WTC11 (cell line): ENCODE results near the gene RPL14. TPM values are rescaled to one million over a fixed set of nuclear protein-coding genes. Genes with fewer than 3 reads are reported as not detected.
A peak's percentile ranks its signal among the peaks of the same experiment; 100 is the strongest.

ENCODE experiments used
- ARID4B ChIP-seq: sonication (generic); formaldehyde crosslinking; IDR thresholded peaks from 2 replicates; pipeline ENCODE4 v1.8.0; 2023; ENCODE audit warnings: missing genetic modification reagents, mild to moderate bottlenecking, borderline replicate concordance
- ATF3 ChIP-seq: sonication (generic); formaldehyde crosslinking; conservative IDR thresholded peaks from 2 replicates; pipeline ENCODE4 v1.8.1; 2022; ENCODE audit warnings: mild to moderate bottlenecking, missing genetic modification reagents
- CDX4 ChIP-seq: fragments of 250-450 bp; sonication (Bioruptor Pico); IDR thresholded peaks from 2 replicates; pipeline ENCODE4 v1.9.0; 2021; ENCODE audit warnings: moderate library complexity, mild to moderate bottlenecking, inconsistent platforms, borderline replicate concordance
- CREB1 ChIP-seq: sonication (generic); formaldehyde crosslinking; IDR thresholded peaks from 2 replicates; pipeline ENCODE4 v1.8.0; 2023; ENCODE audit warnings: mild to moderate bottlenecking, missing genetic modification reagents
- E2F4 ChIP-seq: sonication (generic); formaldehyde crosslinking; IDR thresholded peaks from 2 replicates; pipeline ENCODE4 v1.8.1; 2022; ENCODE audit warnings: low read depth, mild to moderate bottlenecking, moderate library complexity, missing genetic modification reagents, borderline replicate concordance
- ESRRA ChIP-seq: sonication (generic); formaldehyde crosslinking; IDR thresholded peaks from 2 replicates; pipeline ENCODE4 v1.8.1; 2022; ENCODE audit warnings: mild to moderate bottlenecking, missing genetic modification reagents, borderline replicate concordance
- GRHL2 ChIP-seq: fragments of 250-450 bp; sonication (Bioruptor Pico); IDR thresholded peaks from 2 replicates; pipeline ENCODE4 v1.8.0; 2022; ENCODE audit warnings: mild to moderate bottlenecking, moderate library complexity; ENCODE audit not compliant: insufficient replicate concordance, severe bottlenecking
- GTF2I ChIP-seq: fragments of 250-450 bp; sonication (Bioruptor Pico); conservative IDR thresholded peaks from 2 replicates; pipeline ENCODE4 v1.4.0; 2021; ENCODE audit warnings: mild to moderate bottlenecking
- HMGA2 ChIP-seq: fragments of 250-450 bp; sonication (Bioruptor Pico); IDR thresholded peaks from 2 replicates; pipeline ENCODE4 v1.4.0; 2021; ENCODE audit warnings: mild to moderate bottlenecking, moderate library complexity
- OVOL2 ChIP-seq: fragments of 250-450 bp; sonication (Bioruptor Pico); IDR thresholded peaks from 2 replicates; pipeline ENCODE4 v1.9.0; 2021; ENCODE audit warnings: mild to moderate bottlenecking, borderline replicate concordance
- PRRX2 ChIP-seq: fragments of 250-450 bp; sonication (Bioruptor Pico); IDR thresholded peaks from 2 replicates; pipeline ENCODE4 v1.8.0; 2021; ENCODE audit warnings: mild to moderate bottlenecking
- SMAD3 ChIP-seq: sonication (generic); formaldehyde crosslinking; IDR thresholded peaks from 2 replicates; pipeline ENCODE4 v1.8.0; 2022; ENCODE audit warnings: missing genetic modification reagents, mild to moderate bottlenecking, borderline replicate concordance
- STAT6 ChIP-seq: sonication (generic); formaldehyde crosslinking; conservative IDR thresholded peaks from 2 replicates; pipeline ENCODE4 v1.8.1; 2023; ENCODE audit warnings: mild to moderate bottlenecking, low read depth, missing genetic modification reagents, moderate library complexity
- TEAD1 ChIP-seq: sonication (generic); formaldehyde crosslinking; IDR thresholded peaks from 2 replicates; pipeline ENCODE4 v1.8.0; 2022; ENCODE audit warnings: mild to moderate bottlenecking, missing genetic modification reagents
- TEAD4 ChIP-seq: sonication (generic); formaldehyde crosslinking; IDR thresholded peaks from 2 replicates; pipeline ENCODE4 v1.8.0; 2022; ENCODE audit warnings: mild to moderate bottlenecking, missing genetic modification reagents
- ZBTB21 ChIP-seq: sonication (generic); formaldehyde crosslinking; IDR thresholded peaks from 2 replicates; pipeline ENCODE4 v1.8.1; 2023; ENCODE audit warnings: mild to moderate bottlenecking, missing genetic modification reagents, borderline replicate concordance
- ZMAT4 ChIP-seq: fragments of 250-450 bp; sonication (Bioruptor Pico); IDR thresholded peaks from 2 replicates; pipeline ENCODE4 v1.9.0; 2021; ENCODE audit warnings: mild to moderate bottlenecking
- ZNF281 ChIP-seq: sonication (generic); formaldehyde crosslinking; IDR thresholded peaks from 2 replicates; pipeline ENCODE4 v1.8.0; 2023; ENCODE audit warnings: mild to moderate bottlenecking, missing genetic modification reagents
- ZNF425 ChIP-seq: fragments of 250-450 bp; sonication (Bioruptor Pico); conservative IDR thresholded peaks from 2 replicates; pipeline ENCODE4 v1.9.0; 2021; ENCODE audit warnings: mild to moderate bottlenecking
- ZSCAN18 ChIP-seq: fragments of 250-450 bp; sonication (Bioruptor Pico); IDR thresholded peaks from 2 replicates; pipeline ENCODE4 v2.1.2; 2022; ENCODE audit warnings: mild to moderate bottlenecking, moderate library complexity
- total RNA-seq: library from RNA; stranded (reverse); gene quantifications from 3 replicates; pipeline ENCODE4 v1.2.3, GENCODE V29; 2021

Gene RPL14
- total RNA-seq, 1 experiment from 2014 or later = 2,816 TPM

GRCh38 chr3:40456940-40457823 is at the start of gene RPL14 (continued):
- TF ChIP-seq PRRX2 (CRISPR knock-in tag) (no peak), GTF2I (CRISPR knock-in tag) (no peak), TEAD1 (CRISPR knock-in tag) (peak; percentile 13; the same call in 1 of the 2 replicates), ZMAT4 (CRISPR knock-in tag) (no peak), SMAD3 (CRISPR knock-in tag) (peak; percentile 28; the same call in 1 of the 2 replicates), STAT6 (CRISPR knock-in tag) (no peak), ZNF425 (no peak), CDX4 (no peak), GRHL2 (CRISPR knock-in tag) (no peak), ZSCAN18 (CRISPR knock-in tag) (no peak), ATF3 (CRISPR knock-in tag) (no peak), ZBTB21 (CRISPR knock-in tag) (no peak), ARID4B (CRISPR knock-in tag) (0 out of 2 replicates have a peak, but pooled peaks have one; percentile 57), CREB1 (CRISPR knock-in tag) (no peak), HMGA2 (CRISPR knock-in tag) (0 out of 2 replicates have a peak, but pooled peaks have one; percentile 10), TEAD4 (CRISPR knock-in tag) (0 out of 2 replicates have a peak, but pooled peaks have one; percentile 71), ESRRA (CRISPR knock-in tag) (peak; percentile 39; the same call in 1 of the 2 replicates), ZNF281 (CRISPR knock-in tag) (0 out of 2 replicates have a peak, but pooled peaks have one; percentile 59), OVOL2 (no peak), E2F4 (CRISPR knock-in tag) (0 out of 2 replicates have a peak, but pooled peaks have one; percentile 30)
